Activated CD4-positive, alpha-beta T cell treated with anti-CD3 and anti-CD28 coated beads, Interleukin-2, Interleukin-4, amounts not matched to agents 100 ng/mL and 50 ng/mL, durations not matched to agents 16 hours and 8 hours (primary cell): ENCODE measurements around the gene DIAPH1.

Experiments
- DNase-seq: peaks from one replicate; pipeline ENCODE4 v3.0.0-alpha.2; 2020; ENCODE audit warnings: low spot score

DIAPH1 gene

DNA sequence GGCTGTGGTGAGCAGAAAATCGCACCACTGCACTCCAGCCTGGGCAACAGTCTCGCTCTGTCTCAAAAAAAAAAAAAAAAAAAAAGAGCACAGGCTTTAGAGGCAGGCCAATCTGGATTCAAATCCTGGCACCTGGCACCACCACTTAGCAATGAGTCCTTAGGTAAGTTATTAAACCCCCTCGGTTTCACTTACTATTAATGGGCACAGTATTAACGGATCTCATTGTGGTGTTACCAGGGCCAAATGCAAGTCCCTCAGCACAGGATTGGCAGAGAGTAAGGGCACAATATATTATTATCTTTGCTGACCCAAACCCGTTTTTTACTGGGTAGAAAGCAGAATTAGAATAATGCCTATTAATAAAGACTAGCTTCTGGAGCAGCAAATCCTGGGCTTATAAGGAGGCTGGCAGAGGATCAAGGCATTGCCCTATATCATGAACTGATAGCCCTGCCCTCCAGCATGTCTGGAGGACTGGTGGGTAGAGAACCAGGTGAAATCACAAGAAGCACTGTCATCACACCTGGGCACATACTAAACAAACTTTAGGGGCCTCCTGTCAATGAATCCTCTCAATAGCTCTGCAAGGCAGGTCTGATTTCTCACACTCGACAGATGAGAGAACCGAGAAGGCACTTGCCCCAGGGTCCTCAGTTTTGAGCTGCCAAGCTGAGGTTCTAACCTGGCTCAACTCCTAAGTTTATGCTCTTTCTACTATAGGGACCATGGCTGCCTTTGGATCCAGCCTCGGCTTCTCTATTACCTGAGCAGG, 112.2 kb downstream of the DIAPH1 start:
- DNase-seq, result no peak

DNA sequence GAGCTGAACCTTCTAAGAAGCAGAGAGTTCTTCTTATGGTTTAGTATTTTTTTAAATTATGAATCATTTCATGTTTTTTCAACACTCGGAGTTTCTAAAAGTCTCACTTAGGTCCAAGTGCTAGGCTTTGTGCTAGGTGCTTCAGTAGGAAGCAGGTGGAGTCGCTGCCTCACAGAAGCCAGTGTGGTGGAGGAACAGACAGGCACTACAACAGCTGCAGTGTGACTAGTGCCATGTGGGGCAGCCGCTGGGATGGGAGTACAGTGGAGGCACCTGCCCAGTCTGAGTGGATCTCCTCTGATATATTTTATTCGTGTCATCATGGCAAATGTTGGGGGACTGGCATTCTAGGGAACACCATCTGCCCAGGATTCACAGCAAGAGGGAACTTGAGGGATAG, 114.6 kb downstream of the DIAPH1 start:
- DNase-seq, result no peak

- no peak for DNase-seq
These were observed 115.1 kb downstream of the DIAPH1 start for GRCh38 chr5:141503681-141504080.

- no peak for DNase-seq
These were observed 117.0 kb downstream of the DIAPH1 start for GRCh38 chr5:141501761-141502160.

GRCh38 chr5:141496038-141496437, 122.8 kb downstream of the DIAPH1 start:
- no peak for DNase-seq

DNA sequence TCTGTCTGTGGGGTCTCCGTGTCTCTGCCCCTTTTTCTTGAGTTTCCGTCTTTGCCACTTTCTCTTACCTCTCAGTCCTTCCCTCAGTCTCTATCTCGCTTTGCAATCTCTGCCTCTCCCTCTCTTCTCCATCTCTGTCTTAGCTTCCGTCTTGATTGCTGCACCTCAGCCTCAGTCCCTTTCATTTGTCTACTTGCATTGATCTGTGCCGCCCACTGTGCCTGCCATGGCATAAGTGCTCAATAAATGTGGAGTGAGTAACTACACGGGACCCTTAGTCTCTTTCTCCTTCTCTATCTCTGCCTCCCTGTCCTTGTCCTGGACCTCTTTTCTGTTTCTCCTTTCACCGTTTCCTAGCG, 123.4 kb downstream of the DIAPH1 start:
- DNase-seq, result no peak

DNA sequence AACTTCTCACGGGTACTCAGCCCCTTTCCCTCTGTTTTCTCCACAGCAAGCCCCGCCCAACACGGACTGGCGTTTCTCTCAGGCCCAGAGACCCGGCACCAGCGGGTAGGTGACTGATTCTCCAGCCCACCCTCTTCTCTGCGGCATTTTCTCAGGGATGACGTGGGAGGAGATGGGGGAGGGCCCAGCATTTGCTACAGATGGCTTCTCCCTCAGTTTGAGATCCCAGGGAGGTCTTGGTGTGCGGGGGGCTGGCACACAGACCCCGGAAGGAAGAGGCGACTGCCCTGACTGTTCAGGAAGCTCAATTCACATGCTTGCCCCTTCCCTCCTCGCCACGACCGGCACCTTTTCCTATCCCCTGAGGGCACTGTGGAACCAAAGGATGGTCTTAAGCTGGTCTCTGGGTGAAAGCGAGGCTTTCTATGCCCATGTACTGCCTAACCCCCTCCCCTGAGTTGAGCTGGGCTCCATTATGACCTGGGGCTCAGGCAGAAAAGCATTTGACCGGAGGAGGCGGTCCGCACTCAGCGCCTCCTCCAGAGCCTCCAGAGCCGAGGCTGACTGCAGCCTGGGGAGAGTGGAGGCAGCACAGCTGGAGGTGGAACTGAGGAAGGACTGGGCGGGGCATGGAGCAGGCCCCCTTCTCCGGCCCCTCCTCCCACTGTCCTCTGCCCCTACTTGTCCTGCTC, 123.9 kb downstream of the DIAPH1 start:
- DNase-seq, result no peak

DNA sequence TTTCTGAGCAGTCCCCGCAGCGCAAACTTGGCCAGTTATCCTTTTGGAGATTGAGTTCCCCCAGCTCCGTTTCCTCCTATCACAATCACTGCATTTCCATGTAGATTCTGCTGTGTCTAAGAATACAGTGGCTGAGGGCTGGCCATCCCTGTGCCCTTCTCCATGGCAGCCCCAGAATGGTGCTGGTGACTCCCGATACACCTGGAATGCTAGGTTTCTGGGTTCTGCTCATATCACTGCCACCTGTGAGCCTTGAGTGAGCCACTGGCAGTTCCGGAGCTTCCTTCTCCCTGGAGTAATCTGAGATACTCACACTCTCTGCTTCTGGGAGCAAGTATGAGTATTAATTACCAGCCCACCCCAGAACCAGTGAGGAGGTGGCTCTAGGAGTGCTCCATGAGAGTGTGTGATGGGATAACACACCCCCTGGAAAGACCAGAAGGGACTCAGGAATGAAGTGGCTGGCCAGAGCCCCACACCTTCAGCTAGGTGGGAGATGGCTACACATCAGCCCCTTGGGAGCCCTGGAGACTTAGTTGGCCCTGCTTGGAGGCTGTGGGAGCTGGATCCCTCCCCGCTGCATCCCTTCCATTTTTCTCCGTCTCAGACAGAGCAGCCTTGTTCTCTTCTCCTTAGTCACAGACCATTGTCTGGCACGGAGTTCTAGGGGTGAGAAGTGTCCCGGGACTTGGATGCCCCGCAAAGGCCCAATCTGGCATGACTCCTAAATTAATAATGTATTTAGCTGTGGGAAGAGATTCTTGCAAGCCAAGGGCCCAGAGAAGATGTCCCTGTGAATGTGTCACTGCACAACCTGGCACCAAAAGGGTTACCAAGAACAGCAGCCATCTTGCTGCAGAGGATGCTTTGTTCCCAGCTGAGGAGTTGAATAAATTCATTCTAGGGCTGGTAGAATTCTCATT, 125.0 kb downstream of the DIAPH1 start:
- no peak for DNase-seq

GRCh38 chr5:141492168-141492885, 126.5 kb downstream of the DIAPH1 start:
- DNase-seq, result no peak

DNA sequence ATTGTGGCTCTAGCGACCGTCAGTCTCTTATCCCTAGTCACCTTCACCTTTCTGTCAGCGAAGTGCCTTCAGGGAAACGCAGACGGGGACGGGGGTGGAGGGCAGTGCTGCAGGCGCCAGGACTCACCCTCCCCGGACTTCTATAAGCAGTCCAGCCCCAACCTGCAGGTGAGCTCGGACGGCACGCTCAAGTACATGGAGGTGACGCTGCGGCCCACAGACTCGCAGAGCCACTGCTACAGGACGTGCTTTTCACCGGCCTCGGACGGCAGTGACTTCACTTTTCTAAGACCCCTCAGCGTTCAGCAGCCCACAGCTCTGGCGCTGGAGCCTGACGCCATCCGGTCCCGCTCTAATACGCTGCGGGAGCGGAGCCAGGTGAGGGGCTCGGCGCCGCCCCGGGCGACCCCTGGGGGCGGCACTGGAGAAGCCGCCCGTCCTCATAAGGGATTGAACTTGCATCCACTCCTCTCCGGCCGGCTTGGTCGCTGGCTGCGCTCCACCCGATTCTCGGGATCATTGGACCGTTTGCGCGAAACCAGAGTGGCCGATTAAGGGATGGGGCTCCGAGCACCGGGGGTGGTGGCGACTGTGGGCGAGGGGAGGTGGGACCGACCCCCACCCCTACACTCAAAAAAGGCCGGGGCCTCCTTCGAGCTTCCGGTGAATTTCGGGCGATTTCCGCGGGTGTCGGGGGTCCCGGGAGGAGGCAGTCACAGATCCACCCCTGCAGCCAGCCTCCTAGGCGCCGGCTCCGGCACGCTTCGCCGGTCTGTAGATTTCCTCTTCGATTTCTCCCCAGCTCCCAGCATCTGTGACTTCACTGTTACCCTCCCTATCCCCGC, 127.3 kb downstream of the DIAPH1 start:
- no peak for DNase-seq

DNA sequence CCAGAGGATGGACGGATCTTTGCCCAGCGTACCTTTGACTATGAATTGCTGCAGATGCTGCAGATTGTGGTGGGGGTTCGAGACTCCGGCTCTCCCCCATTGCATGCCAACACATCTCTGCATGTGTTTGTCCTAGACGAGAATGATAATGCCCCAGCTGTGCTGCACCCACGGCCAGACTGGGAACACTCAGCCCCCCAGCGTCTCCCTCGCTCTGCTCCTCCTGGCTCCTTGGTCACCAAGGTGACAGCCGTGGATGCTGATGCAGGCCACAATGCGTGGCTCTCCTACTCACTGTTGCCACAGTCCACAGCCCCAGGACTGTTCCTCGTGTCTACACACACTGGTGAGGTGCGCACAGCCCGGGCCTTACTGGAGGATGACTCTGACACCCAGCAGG, 128.0 kb downstream of the DIAPH1 start:
- no peak for DNase-seq

DNA sequence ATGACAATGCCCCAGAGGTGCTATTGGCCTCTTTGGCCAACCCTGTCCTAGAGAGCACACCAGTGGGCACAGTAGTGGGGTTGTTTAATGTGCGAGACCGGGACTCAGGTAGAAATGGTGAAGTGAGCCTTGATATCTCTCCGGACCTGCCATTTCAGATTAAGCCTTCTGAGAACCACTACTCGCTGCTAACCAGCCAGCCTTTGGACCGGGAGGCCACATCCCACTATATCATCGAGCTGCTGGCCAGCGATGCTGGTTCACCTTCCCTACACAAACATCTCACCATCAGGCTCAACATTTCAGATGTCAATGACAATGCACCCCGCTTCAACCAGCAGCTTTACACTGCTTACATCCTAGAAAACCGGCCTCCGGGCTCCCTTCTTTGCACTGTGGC, 128.5 kb downstream of the DIAPH1 start:
- no peak for DNase-seq

GRCh38 chr5:141489841-141490240, 129.0 kb downstream of the DIAPH1 start:
- DNase-seq, result no peak

- no peak for DNase-seq
These were observed 129.9 kb downstream of the DIAPH1 start, which contains the start of gene PCDHGC5 for GRCh38 chr5:141488591-141489561. Gene PCDHGC5, plus strand, starts transcription at chr5:141489081. Its CDS starts 160 bp downstream, at chr5:141489241.

DNA sequence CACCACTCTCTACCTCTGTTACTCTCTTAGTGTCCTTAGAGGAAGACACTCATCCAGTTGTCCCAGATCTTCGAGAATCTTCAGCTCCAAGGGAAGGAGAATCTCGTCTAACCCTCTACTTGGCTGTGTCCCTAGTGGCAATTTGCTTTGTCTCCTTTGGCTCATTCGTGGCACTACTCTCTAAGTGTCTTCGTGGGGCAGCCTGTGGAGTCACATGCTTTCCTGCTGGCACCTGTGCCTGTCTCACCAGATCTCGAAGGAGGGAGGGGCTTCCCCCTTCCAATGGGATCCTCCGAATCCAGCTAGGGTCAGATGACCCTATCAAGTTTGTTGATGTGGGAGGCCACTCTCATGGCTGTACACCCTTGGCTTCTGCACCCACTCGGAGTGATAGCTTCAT, 131.7 kb downstream of the DIAPH1 start:
- no peak for DNase-seq

DNA sequence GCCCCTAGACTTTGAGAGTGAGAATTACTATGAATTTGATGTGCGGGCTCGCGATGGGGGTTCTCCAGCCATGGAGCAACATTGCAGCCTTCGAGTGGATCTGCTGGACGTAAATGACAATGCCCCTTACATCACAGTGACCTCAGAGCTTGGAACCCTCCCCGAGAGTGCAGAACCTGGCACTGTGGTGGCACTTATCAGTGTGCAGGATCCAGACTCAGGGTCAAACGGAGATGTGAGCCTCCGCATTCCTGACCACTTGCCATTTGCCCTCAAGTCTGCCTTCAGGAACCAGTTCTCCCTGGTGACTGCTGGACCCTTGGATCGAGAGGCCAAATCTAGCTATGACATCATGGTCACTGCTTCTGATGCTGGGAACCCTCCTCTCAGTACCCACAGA, 132.7 kb downstream of the DIAPH1 start:
- DNase-seq, result no peak

DNA sequence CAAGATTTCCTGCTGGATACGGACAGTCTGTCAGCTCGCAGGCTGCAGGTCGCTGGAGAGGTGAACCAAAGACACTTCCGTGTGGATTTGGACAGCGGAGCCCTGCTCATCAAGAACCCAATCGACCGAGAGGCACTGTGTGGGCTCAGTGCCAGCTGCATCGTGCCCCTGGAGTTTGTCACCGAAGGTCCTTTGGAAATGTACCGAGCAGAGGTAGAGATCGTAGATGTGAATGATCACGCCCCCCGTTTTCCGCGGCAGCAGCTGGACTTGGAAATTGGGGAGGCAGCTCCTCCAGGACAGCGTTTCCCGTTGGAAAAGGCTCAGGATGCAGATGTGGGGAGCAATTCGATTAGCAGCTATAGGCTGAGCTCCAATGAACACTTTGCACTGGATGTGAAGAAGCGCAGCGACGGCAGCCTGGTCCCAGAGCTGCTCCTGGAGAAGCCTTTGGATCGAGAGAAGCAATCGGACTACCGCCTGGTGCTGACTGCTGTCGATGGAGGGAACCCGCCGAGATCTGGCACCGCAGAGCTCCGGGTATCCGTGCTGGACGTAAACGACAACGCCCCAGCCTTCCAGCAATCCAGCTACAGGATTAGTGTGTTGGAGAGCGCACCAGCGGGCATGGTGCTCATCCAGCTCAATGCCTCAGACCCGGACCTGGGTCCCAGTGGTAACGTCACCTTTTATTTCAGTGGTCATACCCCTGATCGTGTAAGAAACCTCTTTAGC, 133.3 kb downstream of the DIAPH1 start:
- no peak for DNase-seq

GRCh38 chr5:141484641-141485311, 134.0 kb downstream of the DIAPH1 start, which contains the start of gene PCDHGC4:
Gene PCDHGC4, plus strand, starts transcription at chr5:141485030. Its CDS starts 144 bp downstream, at chr5:141485174.
- DNase-seq, result no peak

DNA sequence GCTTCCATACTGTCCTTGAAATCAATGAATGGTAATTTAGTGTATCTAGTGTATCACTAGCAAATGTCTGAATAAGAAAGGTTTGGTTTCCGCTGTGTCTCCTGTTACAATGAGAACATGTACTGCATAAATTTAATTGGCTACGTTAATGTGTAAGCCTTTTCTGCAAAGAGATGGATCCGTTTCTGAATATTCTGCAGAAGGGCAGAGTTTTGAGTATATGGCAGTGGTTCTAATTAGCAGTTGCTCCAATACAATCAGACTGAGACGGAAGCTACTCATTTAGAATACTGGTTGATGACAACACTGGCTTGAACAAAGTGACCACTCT, 134.5 kb downstream of the DIAPH1 start:
- DNase-seq, result no peak
